ENCODE data around the gene EFHC1.

EFHC1 gene

DNA sequence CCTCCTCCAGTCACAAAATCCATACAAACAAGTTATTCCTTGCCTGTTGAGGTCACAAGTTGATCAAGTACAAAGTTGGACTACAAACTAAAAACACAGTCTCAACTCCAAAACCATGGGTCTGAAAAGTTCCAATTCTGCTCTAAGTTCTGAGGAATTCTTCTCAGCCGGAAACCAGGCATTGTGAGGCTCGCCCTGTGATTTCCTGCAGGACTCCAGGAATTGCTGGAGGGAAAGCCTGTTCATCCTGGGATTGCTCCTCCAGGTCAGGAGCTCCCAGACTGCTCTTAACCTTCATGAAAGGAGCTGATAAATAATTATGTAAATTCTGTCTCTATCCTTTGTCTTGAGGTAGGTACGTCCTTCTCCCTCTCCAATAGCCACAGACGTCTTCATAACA, 148.2 kb downstream of the EFHC1 start:
- no peak for DNase-seq (ENCODE audit: insufficient read length, low spot score)
- TF ChIP-seq, protein P1, sequence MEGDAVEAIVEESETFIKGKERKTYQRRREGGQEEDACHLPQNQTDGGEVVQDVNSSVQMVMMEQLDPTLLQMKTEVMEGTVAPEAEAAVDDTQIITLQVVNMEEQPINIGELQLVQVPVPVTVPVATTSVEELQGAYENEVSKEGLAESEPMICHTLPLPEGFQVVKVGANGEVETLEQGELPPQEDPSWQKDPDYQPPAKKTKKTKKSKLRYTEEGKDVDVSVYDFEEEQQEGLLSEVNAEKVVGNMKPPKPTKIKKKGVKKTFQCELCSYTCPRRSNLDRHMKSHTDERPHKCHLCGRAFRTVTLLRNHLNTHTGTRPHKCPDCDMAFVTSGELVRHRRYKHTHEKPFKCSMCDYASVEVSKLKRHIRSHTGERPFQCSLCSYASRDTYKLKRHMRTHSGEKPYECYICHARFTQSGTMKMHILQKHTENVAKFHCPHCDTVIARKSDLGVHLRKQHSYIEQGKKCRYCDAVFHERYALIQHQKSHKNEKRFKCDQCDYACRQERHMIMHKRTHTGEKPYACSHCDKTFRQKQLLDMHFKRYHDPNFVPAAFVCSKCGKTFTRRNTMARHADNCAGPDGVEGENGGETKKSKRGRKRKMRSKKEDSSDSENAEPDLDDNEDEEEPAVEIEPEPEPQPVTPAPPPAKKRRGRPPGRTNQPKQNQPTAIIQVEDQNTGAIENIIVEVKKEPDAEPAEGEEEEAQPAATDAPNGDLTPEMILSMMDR (IDR thresholded peaks at IDR 0.05; ENCODE audit: insufficient read depth, missing control alignments): no peak
- no peak for FAIRE-seq

DNA sequence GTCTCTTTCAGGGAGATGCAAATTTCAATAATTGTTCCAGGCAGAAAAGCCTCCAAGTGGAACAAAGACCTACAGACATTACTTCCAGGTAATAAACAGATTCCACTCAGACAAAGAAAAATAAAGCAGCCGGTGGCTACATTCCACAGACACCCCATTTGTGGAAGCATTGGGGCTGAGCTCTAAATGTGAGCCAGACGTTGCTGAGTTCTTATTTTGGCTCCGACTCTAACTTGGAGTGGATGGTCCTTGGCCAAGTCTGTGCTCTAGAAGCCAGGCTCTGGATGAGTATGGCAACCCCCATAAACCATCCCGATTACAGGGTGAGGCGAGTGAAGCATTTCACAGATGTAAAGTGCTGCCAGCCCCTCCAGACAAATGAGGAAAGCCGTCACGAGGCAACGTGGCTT, 150.2 kb downstream of the EFHC1 start:
- no peak for DNase-seq (ENCODE audit: insufficient read length, low spot score)
- TF ChIP-seq, protein P1 (IDR thresholded peaks at IDR 0.05; ENCODE audit: insufficient read depth, missing control alignments): no peak
- no peak for FAIRE-seq

DNA sequence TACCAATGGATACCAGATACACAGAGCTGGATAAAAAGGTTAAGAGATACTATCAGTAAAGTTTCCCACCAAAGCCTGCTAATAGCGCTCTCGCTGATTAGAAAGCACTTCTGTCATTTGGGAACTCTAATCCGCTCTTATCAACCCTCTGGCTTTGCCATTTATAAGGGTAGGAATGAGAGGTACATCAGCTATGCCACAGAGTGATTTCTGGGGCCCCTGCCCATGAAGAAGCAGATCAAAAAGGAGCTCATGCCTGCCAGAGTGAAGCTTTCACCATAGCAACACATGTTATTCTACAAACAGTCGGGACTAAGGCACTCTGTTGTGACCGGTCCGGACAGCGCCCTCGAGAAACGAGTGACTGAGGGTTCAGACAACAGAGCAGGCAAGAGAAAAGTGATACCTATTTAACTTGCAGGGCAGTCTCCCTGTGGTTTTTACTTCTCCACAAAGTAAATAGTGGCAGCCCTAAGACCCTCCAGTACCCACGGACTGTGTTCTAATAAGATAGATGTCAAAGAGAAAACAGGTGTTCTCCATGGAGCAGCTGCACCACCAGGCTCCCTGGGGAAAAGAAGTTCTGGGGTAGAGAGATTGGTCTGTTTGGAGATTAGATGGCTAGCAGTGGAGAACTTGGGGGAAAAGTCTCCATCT, 151.1 kb downstream of the EFHC1 start:
- FAIRE-seq (no peak), DNase-seq (ENCODE audit: insufficient read length, low spot score) (no peak)
- TF ChIP-seq, protein P1 (IDR thresholded peaks at IDR 0.05; ENCODE audit: insufficient read depth, missing control alignments): no peak

DNA sequence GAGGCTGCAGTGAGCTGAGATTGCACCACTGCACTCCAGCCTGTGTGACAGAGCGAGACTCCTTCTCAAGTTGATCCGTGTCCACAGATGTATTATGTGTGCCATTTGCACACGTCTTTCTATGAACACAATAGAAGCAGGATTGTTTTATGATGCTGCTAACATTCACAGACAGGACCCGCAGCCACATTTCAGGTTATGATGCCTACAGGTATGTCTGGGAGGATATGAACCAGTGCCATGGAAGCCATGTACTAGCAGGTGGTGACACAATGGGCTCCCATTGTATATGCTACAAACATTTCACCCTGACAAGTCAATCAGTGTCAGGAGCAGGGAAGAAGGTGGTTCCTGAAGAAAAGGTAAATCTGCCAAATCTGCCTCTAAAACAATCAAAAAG, 152.4 kb downstream of the EFHC1 start:
- no peak for FAIRE-seq
- DNase-seq (ENCODE audit: insufficient read length, low spot score): no peak
- TF ChIP-seq, protein P1 (IDR thresholded peaks at IDR 0.05; ENCODE audit: insufficient read depth, missing control alignments): no peak

DNA sequence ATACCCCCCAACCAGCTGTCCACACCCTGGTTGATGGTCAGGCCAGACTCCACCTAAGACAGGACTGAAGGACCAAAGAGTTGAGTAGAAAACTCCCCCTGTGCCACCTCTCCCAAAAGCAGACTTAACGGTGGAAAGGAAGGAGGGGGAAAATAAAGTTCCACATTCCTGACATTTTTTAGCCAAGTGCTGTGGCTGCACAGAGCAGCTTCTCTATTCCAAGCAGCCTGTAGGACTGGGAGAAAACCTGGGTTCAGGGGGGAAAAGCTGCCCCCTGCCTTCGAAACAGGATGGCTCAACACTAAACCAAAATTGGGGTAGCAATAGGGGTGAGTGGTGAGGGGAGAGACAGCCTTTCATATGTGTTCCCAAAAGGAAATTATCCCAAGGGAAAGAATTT, 153.2 kb downstream of the EFHC1 start:
- DNase-seq (ENCODE audit: insufficient read length, low spot score) (no peak), FAIRE-seq (no peak)
- TF ChIP-seq, protein P1 (IDR thresholded peaks at IDR 0.05; ENCODE audit: insufficient read depth, missing control alignments): no peak

All from D721Med (cell line).